ENCODE measurements around the gene TMEM25.
A peak's percentile ranks its signal among the peaks of the same experiment; 100 is the strongest.
"Not testable (repeated sequence)": the region's sequence is repeated elsewhere in the genome, so short reads cannot be mapped to it uniquely, and the experiment has no call there.

Gene TMEM25

GRCh38 chr11:118532852-118533768, 2.1 kb downstream of the TMEM25 start:
- DNase-seq: no peak

- no peak for DNase-seq
Observed at GRCh38 chr11:118533769-118534729, 3.1 kb downstream of the TMEM25 start.

GRCh38 chr11:118535261-118535660, 4.3 kb downstream of the TMEM25 start:
- DNase-seq: no peak

DNA sequence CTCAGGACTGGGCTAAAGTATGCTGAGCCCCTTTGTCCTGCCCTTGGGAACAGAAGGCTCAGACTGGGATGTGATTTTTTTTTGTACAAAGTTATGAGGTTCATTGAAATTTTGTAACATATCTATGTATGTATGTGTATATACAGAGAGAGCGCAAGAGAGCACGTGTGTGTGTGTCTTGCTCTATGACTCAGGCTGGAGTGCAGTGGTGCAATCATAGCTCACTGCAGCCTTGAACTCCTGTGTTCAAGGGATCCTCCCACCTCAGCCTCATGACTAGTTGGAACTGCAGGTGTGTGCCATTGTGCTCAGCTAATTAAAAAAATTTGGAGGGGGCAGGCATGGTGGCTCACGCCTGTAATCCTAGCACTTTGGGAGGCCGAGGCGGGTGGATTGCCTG, 5.7 kb downstream of the TMEM25 start:
- DNase-seq: no peak

DNA sequence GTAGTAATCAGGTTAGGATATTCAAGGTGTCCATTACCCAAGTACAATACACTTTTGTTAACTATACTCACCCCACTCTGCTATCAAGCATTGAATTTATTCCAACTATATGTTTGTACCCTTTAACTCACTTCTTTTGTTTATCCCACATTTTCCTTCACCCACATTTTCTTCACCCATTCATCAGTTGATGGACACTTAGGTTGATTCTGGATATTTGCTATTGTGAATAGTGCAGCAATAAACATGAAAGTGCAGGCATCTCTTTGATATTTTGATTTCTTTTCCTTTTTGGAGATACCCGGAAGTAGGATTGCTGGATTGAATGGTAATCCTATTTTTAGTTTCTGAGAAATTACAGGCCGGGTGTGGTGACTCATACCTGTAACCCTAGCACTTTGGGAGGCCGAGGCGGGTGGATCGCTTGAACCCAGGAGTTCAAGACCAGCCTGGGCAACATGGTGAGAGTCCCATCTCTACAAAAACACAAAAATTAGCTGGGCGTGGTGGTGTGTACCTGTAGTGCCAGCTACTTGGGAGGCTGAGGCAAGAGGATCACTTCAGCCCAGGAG, 6.5 kb downstream of the TMEM25 start:
- no peak for DNase-seq

DNA sequence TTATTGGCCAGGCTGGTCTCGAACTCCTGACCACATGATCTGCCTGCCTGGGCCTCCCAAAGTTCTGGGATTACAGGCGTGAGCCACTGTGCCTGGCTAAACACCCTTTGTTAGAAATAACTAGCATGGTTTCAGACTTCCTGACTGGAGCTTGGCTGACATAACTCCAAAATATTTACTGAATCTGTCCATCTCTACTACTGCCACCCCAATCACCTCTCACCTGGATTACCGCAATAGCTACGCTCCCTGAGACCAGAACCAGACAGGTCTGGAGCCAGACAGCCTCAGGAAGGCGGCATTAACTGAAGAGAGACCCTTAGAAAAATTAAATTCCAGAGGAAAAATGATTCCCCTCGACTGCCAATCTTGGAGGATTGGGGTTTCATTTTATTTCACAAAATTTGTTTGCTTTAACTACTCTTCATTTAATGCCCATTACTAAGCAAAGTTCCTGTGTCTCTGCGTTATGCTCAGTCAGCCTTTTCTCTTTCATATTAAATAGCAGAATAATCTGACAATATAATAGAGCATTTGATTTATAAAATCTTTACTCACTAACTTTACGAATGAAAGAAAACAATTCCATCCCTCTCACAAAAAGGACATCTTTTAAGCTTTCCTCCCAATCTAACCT, 13.1 kb downstream of the TMEM25 start:
- no peak for DNase-seq

- DNase-seq: no peak
Observed at GRCh38 chr11:118544647-118545010, 13.6 kb downstream of the TMEM25 start.

DNA sequence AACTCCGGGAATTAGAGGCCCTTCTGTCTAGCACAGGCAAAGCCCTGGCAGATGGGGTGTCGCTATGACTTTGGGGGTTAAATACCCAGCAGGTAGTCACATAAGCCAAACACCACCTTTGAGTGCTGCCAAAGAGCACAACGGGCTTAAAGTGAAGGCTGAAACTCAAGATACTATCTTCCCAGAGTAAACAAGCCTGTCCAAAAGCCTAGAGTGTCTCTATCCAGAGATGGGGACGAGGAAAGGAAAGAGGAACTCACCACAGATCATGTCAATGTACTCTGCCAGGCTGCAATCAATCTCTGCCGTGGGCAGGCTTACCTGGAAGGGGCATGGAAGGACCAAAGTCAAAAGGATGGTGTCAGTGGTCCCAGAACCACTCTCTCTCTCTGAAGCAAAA, 14.5 kb downstream of the TMEM25 start:
- no peak for DNase-seq

GRCh38 chr11:118547132-118547531, 16.1 kb downstream of the TMEM25 start:
- no peak for DNase-seq

DNA sequence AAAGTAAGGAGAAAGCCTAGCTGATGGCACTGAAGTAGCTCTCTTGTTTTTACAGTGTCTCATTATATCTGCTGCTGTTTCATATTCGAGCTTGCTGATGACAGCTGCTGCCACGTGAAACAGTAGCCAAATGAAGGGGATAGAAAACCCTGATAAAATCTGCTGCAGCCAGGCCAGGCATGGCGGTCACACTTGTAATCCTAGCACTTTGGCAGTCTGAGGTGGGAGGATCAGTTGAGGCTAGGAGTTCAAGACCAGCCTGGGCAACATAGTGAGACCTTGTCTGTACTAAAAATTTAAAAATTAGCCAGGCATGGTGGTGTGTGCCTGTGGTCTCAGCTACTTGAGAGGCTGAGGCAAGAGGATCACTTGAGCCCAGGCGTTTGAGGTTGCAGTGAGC, 21.3 kb downstream of the TMEM25 start:
- no peak for DNase-seq

- DNase-seq: no peak
Observed at GRCh38 chr11:118560806-118561205, 29.8 kb downstream of the TMEM25 start.

- no peak for DNase-seq
Observed at GRCh38 chr11:118565051-118565450, 34.1 kb downstream of the TMEM25 start.

- no peak for DNase-seq
Observed at GRCh38 chr11:118569670-118570069, 38.7 kb downstream of the TMEM25 start.

DNA sequence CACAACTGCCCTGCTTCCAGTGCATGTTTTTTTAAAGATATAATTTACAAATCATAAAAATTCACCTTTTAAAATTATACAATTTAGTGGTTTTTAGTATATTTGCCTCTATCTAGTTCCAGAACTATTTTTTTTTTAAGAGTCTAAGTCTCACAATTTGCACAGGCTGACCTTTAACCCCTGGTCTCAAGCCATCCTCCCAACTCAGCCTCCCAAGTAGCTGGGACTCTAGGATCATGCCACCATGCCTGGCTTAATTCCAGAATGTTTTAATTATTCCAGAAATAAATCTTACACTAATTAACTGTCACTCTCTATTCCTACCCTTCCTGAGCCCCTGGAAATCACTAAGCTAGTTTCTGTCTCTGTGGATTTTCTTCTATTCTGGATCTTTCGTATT, 39.8 kb downstream of the TMEM25 start:
- no peak for DNase-seq

DNA sequence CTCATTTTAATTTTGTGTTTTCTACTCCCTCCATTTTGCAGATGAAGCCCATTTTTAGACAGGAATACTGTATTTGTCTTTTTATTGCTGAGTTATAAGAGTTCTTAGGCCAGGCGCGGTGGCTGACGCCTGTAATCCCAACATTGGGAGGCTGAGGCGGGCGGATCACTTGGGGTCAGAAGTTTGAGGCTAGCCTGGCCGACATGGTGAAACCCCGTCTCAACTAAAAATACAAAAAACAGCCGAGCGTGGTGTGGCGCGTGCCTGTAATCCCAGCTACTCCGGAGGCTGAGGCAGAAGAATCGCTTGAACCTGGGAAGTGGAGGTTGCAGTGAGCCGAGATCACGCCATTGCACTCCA, 40.7 kb downstream of the TMEM25 start:
- DNase-seq: not testable (repeated sequence)

- peak; percentile 70 for DNase-seq
Observed at GRCh38 chr11:118572061-118572980, 41.3 kb downstream of the TMEM25 start, which contains the start of gene ARCN1. ARCN1 (plus strand) TSS chr11:118572409; CDS start chr11:118572548, 139 bp downstream.

DNA sequence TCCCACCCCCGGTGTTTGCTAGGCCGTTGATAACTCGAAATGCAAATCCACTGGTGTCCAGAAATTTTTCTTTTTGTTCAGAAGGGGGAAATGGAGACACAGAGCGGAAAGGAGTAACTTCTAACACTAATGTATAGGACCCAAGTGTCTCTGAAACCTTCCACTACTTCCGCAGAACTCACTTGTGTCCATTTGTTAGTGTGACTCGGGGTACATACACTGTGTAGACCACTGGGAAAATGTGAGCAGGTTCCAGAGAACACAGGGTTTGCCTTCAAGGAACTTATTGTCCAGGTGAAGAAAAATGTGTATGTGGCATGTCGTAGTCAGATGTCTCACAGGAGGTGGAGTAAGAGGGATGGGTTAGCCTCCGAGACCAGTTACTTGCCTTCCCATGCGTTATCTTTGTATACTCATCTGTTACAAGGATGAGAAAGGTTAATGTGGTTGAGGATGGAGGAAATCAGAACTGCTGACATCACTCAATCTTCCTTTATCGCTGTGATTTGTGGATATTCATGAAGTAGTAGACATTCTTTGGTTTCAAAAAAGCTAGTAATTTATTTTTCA, 42.1 kb downstream of the TMEM25 start:
- DNase-seq: no peak

DNA sequence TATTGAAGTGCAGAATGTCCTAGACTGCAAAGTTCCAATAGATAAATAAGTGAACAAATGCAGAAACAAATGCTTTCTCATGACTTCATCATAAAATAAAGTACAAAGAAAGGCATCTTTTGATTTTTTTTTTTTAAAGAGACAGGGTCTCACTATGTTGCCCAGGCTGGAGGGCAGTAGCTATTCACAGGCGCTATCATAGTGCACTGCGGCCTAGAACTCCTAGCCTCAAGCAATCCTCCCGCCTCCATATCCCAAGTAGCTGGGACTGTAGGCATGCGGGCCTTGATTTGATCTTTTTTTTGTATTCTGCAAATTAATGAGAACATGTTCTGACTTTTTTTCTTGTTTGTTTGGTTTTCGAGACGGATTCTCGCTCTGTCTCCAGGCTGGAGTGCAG, 43.6 kb downstream of the TMEM25 start:
- DNase-seq: no peak

GRCh38 chr11:118577995-118578394, 47.0 kb downstream of the TMEM25 start:
- not testable (repeated sequence) for DNase-seq

DNA sequence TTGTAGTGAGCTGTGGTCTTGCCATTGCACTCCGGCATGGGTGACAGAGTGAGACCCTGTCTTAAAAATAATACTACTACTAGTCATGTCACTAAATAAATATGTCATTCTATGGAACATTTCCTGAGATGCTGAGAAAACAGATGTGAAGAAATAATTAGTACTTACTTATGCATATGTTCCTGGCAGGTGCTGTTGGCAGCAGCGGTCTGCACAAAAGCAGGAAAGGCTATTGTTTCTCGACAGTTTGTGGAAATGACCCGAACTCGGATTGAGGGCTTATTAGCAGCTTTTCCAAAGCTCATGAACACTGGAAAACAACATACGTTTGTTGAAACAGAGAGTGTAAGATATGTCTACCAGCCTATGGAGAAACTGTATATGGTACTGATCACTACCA, 50.1 kb downstream of the TMEM25 start:
- peak; percentile 28 for DNase-seq

All from COR-L47 (cell line).